ENCODE data around the gene GASK1A. TPM values are rescaled to one million over a fixed set of nuclear protein-coding genes. Genes with fewer than 3 reads are reported as not detected.

The GASK1A gene
- total and polyA plus RNA-seq, 8 donors: 1.2 to 23.6 (median 8.1) TPM

DNA sequence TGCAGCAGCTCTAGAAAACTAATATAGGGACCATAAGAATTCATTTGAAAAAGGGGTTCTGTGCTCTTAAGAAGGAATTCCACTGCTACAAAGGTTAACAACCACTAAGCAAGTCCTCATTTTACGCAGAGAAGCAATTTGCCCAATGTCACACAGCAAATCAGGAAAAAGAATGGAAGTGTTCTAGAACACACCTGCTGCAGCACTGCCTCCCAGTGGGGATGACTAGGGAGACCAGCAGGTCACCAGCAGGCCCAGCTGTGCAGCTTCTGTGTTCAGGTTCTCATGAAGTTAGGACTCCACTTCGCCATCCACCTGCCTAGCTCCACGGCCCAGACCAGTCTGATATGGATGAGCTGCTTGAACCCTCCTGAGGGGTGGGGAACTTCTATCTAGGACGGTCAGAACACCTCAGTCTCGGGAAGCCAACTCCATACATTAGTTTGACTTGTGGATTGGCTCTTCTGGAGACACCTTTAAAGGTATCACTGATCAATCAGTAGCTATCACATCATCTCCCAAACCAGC, 108.2 kb downstream of the GASK1A start:
- no peaks in the 10 kb centered on the region for H3K27me3 ChIP-seq
- 90 to 99% (median 94%) methylated on average over 5 of the region's 5 CpGs for WGBS, 5 donors
- H3K4me1 ChIP-seq: peaks cover 0 to 21% (median 11%) of the 10 kb centered on the region in 4 donors
- TF ChIP-seq EP300 (IDR thresholded peaks at IDR 0.05): no peak
- TF ChIP-seq POLR2AphosphoS5 (IDR thresholded peaks at IDR 0.05): no peak
- TF ChIP-seq POLR2A (IDR thresholded peaks at IDR 0.05): no peak
- TF ChIP-seq, protein P1, sequence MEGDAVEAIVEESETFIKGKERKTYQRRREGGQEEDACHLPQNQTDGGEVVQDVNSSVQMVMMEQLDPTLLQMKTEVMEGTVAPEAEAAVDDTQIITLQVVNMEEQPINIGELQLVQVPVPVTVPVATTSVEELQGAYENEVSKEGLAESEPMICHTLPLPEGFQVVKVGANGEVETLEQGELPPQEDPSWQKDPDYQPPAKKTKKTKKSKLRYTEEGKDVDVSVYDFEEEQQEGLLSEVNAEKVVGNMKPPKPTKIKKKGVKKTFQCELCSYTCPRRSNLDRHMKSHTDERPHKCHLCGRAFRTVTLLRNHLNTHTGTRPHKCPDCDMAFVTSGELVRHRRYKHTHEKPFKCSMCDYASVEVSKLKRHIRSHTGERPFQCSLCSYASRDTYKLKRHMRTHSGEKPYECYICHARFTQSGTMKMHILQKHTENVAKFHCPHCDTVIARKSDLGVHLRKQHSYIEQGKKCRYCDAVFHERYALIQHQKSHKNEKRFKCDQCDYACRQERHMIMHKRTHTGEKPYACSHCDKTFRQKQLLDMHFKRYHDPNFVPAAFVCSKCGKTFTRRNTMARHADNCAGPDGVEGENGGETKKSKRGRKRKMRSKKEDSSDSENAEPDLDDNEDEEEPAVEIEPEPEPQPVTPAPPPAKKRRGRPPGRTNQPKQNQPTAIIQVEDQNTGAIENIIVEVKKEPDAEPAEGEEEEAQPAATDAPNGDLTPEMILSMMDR (IDR thresholded peaks at IDR 0.05): no peak
- H3K4me3 ChIP-seq: no peak overlapping the region
- no peak overlapping the region for H3K27ac ChIP-seq
- H3K9me3 ChIP-seq: no peaks in the 10 kb centered on the region
- peak in 1 of 2 donors; percentile 18 for DNase-seq
- peaks cover 0 to 6% (median 2%) of the 10 kb centered on the region in 4 donors for H3K36me3 ChIP-seq
- intact Hi-C loops (cut with DNase I; ENCODE audit: low total_unique reads): no loop called here

GRCh38 chr3:43089081-43089480, 110.0 kb downstream of the GASK1A start:
- no peak for DNase-seq
- Histone ChIP-seq H3K36me3 (no peaks in the 10 kb centered on the region), H3K4me3 (no peak overlapping the region), H3K9me3 (no peaks in the 10 kb centered on the region), H3K27ac (no peak overlapping the region), H3K4me1 (peaks cover 0 to 36% (median 17%) of the 10 kb centered on the region in 4 donors), H3K27me3 (no peaks in the 10 kb centered on the region)
- intact Hi-C loops (cut with DNase I; ENCODE audit: low total_unique reads): no loop called here
- 89 to 94% (median 92%) methylated on average over 4 of the region's 4 CpGs for WGBS, 5 donors
- TF ChIP-seq POLR2AphosphoS5 (IDR thresholded peaks at IDR 0.05): no peak
- TF ChIP-seq, protein P1 (IDR thresholded peaks at IDR 0.05): no peak
- TF ChIP-seq POLR2A (IDR thresholded peaks at IDR 0.05): no peak
- no peak for TF ChIP-seq EP300 (IDR thresholded peaks at IDR 0.05)

DNA sequence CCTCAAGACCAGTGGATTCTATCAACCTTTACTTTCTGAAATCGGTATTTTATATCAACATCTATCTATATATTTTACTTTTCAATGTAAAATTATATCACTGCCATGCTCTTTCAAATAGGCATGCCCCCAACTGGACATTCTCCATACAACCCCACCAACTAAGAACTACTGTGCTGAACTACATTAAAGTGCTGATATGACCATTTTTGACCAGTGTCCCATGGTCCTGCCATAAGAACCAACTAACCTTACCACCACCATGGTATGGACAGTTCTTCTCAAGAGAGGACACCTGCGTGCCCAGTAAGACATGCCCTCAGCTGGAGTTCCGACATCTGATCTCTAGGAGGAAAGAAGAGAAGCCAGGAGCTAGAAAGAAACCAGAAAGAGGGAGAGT, 111.1 kb downstream of the GASK1A start:
- Histone ChIP-seq H3K4me1 (peaks cover 0 to 47% (median 22%) of the 10 kb centered on the region in 4 donors), H3K27me3 (no peaks in the 10 kb centered on the region), H3K4me3 (no peak overlapping the region), H3K27ac (peak overlapping the region in 2 of 5 donors; percentile 18 to 32), H3K36me3 (no peaks in the 10 kb centered on the region), H3K9me3 (no peaks in the 10 kb centered on the region)
- TF ChIP-seq POLR2A (IDR thresholded peaks at IDR 0.05): no peak
- TF ChIP-seq POLR2AphosphoS5 (IDR thresholded peaks at IDR 0.05): no peak
- TF ChIP-seq, protein P1 (IDR thresholded peaks at IDR 0.05): no peak
- no peak for TF ChIP-seq EP300 (IDR thresholded peaks at IDR 0.05)
- no peak for DNase-seq
- WGBS, 5 donors: 92 to 99% (median 98%) methylated on average over 3 of the region's 3 CpGs
- intact Hi-C loops (cut with DNase I; ENCODE audit: low total_unique reads): no loop called here

DNA sequence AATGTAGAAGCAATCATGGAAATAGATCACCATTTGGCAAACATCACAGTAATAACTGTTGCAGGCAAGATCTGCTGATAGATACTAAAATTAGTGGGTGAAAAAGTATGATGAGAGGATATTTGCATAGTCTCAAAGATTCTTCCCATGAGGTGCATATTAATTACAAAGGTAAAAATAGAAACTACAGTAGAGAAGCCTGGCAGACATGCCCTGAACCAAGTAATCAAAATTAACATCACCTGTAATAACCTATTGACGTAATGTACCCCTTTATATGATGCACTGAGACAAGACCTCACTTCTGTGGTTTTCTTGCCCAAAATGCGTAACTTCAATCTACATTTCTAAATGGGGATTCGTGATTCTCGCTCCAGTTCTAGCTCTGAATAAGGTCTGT, 112.4 kb downstream of the GASK1A start:
- peaks cover 0 to 48% (median 22%) of the 10 kb centered on the region in 4 donors for H3K4me1 ChIP-seq
- 93 to 99% (median 97%) methylated on average over 4 of the region's 4 CpGs for WGBS, 5 donors
- no peaks in the 10 kb centered on the region for H3K27me3 ChIP-seq
- DNase-seq: no peak
- TF ChIP-seq, protein P1 (IDR thresholded peaks at IDR 0.05): no peak
- TF ChIP-seq POLR2A (IDR thresholded peaks at IDR 0.05): no peak
- no peak for TF ChIP-seq POLR2AphosphoS5 (IDR thresholded peaks at IDR 0.05)
- TF ChIP-seq EP300 (IDR thresholded peaks at IDR 0.05): no peak
- H3K9me3 ChIP-seq: no peaks in the 10 kb centered on the region
- no peak overlapping the region for H3K27ac ChIP-seq
- no peak overlapping the region for H3K4me3 ChIP-seq
- intact Hi-C loops (cut with DNase I; ENCODE audit: low total_unique reads): no loop called here
- H3K36me3 ChIP-seq: no peaks in the 10 kb centered on the region
